CD14-positive monocyte (primary cell): Measurements from ENCODE around the gene MAD1L1. TPM values are rescaled to one million over a fixed set of nuclear protein-coding genes. Genes with fewer than 3 reads are reported as not detected.

ENCODE experiments used
- DNase-seq, 3 donors: peaks; one replicate each; pipeline ENCODE4 v3.0.0-alpha.2; 2011 to 2022
- H2AFZ ChIP-seq: 2 replicates; pipeline ENCODE4 v1.6.0; 2012; ENCODE audit warnings: mild to moderate bottlenecking, low read depth, low read length, inconsistent platforms; ENCODE audit not compliant: insufficient read depth, poor library complexity, severe bottlenecking
- H3K27ac ChIP-seq, 2 donors: 1 replicate in 1 of 2; 2 replicates in 1 of 2; pipeline ENCODE4 v1.5.1; 2012 to 2013; ENCODE audit warnings: low read length in 2 of 2, control low read depth in 1 of 2, inconsistent platforms in 1 of 2, low read depth in 1 of 2, mild to moderate bottlenecking in 1 of 2
- H3K27me3 ChIP-seq, 2 donors: one replicate each; pipeline versions ENCODE4 v1.6.0 to v1.6.1; 2011 to 2013; ENCODE audit warnings: low read length in 2 of 2; ENCODE audit not compliant: control insufficient read depth in 2 of 2, insufficient read depth in 2 of 2
- H3K36me3 ChIP-seq, 2 donors: replicated peaks in 1 of 2; 1 replicate in 1 of 2; 2 replicates in 1 of 2; pipeline versions ENCODE4 v1.5.1 to v1.6.1; 2012 to 2013; ENCODE audit warnings: low read length in 2 of 2, control low read depth in 1 of 2, inconsistent platforms in 1 of 2, mild to moderate bottlenecking in 1 of 2; ENCODE audit not compliant: insufficient read depth in 2 of 2, control insufficient read depth in 1 of 2
- H3K4me1 ChIP-seq, 2 donors: 1 replicate in 1 of 2; 2 replicates in 1 of 2; pipeline versions ENCODE4 v1.5.1 to v1.6.1; 2012 to 2013; ENCODE audit warnings: low read length in 2 of 2, control low read depth in 1 of 2, inconsistent platforms in 1 of 2, mild to moderate bottlenecking in 1 of 2, moderate library complexity in 1 of 2; ENCODE audit not compliant: insufficient read depth in 2 of 2, control insufficient read depth in 1 of 2
- H3K4me2 ChIP-seq: replicated peaks from 2 replicates; pipeline ENCODE3; 2012; ENCODE audit warnings: low read length, moderate library complexity, mild to moderate bottlenecking; ENCODE audit not compliant: poor library complexity, severe bottlenecking; ENCODE audit errors: extremely low read depth
- H3K4me3 ChIP-seq, 3 experiments: fragments of 200-600 bp in 1 of 3; sonication (generic) in 1 of 3; replicated peaks in 1 of 3; 1 replicate in 2 of 3; 2 replicates in 1 of 3; pipeline ENCODE4 v1.5.1; 2011 to 2013; ENCODE audit warnings: low read length in 3 of 3, mild to moderate bottlenecking in 3 of 3, control low read depth in 2 of 3, low read depth in 2 of 3, inconsistent platforms in 1 of 3, moderate library complexity in 1 of 3
- H3K79me2 ChIP-seq: 2 replicates; pipeline ENCODE4 v1.6.0; 2012; ENCODE audit warnings: mild to moderate bottlenecking, control low read depth, inconsistent platforms, low read length, moderate library complexity; ENCODE audit not compliant: insufficient read depth
- H3K9ac ChIP-seq: 2 replicates; pipeline ENCODE4 v1.6.0; 2017; ENCODE audit warnings: low read length, mild to moderate bottlenecking; ENCODE audit not compliant: insufficient read depth, poor library complexity, severe bottlenecking
- H3K9me3 ChIP-seq, 2 donors: replicated peaks in 1 of 2; 1 replicate in 1 of 2; 2 replicates in 1 of 2; pipeline versions ENCODE4 v1.5.1 to v1.6.1; 2012 to 2013; ENCODE audit warnings: low read length in 2 of 2, control low read depth in 1 of 2; ENCODE audit not compliant: control insufficient read depth in 1 of 2, insufficient read depth in 1 of 2
- H4K20me1 ChIP-seq: 2 replicates; pipeline ENCODE4 v1.6.0; 2012; ENCODE audit warnings: mild to moderate bottlenecking, low read length, control low read depth, moderate library complexity; ENCODE audit not compliant: insufficient read depth
- H3K27ac Mint-ChIP-seq, 7 donors: one replicate each; pipeline ENCODE4 v1.8.0; 2020; ENCODE audit warnings: mild to moderate bottlenecking in 7 of 7, mixed read lengths in 7 of 7, moderate library complexity in 6 of 7, inconsistent platforms in 2 of 7
- H3K27me3 Mint-ChIP-seq, 3 donors: one replicate each; pipeline ENCODE4 v1.8.0; 2021 to 2022; ENCODE audit warnings: low read depth in 3 of 3, mild to moderate bottlenecking in 3 of 3, mixed read lengths in 3 of 3, moderate library complexity in 3 of 3, inconsistent platforms in 1 of 3
- H3K36me3 Mint-ChIP-seq, 2 donors: one replicate each; pipeline ENCODE4 v1.8.0; 2020; ENCODE audit warnings: mixed read lengths in 2 of 2, inconsistent platforms in 1 of 2, mild to moderate bottlenecking in 1 of 2
- H3K4me1 Mint-ChIP-seq: one replicate; pipeline ENCODE4 v1.8.0; 2020; ENCODE audit warnings: mild to moderate bottlenecking, mixed read lengths
- H3K4me3 Mint-ChIP-seq, 2 donors: one replicate each; pipeline ENCODE4 v1.8.0; 2020; ENCODE audit warnings: mild to moderate bottlenecking in 2 of 2, mixed read lengths in 2 of 2, moderate library complexity in 1 of 2
- H3K9me3 Mint-ChIP-seq, 7 donors: one replicate each; pipeline ENCODE4 v1.8.0; 2020 to 2022; ENCODE audit warnings: mixed read lengths in 7 of 7, mild to moderate bottlenecking in 6 of 7, moderate library complexity in 6 of 7, inconsistent platforms in 2 of 7
- CTCF ChIP-seq: fragments of 200-600 bp; IDR thresholded peaks from one replicate; pipeline ENCODE4 v1.8.0; 2022; ENCODE audit warnings: antibody characterized with exemption, mild to moderate bottlenecking
- whole genome bisulfite sequencing: methylation state at CpG from one replicate; pipeline ENCODE4 v1.1.5; 2013; ENCODE audit warnings: missing lambda C conversion rate; ENCODE audit not compliant: insufficient coverage; 5-methylcytosine and 5-hydroxymethylcytosine counted together
- intact Hi-C, 2 donors: fragments of 100-400 bp; cut with micrococcal nuclease; formaldehyde crosslinking; loops; one replicate each; pipeline versions ENCODE4 v1.15.0 to v1.15.1; 2023
- polyA plus RNA-seq, 3 donors: library from polyadenylated mRNA; depleted of rRNA in 1 of 3; unstranded in 2 of 3; stranded (reverse) in 1 of 3; fragments of 300-500 nt in 2 of 3; fragments of >200 nt in 1 of 3; fragmentation: Illumina TruSeq in 2 of 3; gene quantifications; 1 replicate in 2 of 3; 2 replicates in 1 of 3; pipeline ENCODE4 v1.2.3, GENCODE V29; 2012 to 2021

MAD1L1 gene
- polyA plus RNA-seq, 3 donors: 22.0 to 39.4 (median 33.2) TPM

DNA sequence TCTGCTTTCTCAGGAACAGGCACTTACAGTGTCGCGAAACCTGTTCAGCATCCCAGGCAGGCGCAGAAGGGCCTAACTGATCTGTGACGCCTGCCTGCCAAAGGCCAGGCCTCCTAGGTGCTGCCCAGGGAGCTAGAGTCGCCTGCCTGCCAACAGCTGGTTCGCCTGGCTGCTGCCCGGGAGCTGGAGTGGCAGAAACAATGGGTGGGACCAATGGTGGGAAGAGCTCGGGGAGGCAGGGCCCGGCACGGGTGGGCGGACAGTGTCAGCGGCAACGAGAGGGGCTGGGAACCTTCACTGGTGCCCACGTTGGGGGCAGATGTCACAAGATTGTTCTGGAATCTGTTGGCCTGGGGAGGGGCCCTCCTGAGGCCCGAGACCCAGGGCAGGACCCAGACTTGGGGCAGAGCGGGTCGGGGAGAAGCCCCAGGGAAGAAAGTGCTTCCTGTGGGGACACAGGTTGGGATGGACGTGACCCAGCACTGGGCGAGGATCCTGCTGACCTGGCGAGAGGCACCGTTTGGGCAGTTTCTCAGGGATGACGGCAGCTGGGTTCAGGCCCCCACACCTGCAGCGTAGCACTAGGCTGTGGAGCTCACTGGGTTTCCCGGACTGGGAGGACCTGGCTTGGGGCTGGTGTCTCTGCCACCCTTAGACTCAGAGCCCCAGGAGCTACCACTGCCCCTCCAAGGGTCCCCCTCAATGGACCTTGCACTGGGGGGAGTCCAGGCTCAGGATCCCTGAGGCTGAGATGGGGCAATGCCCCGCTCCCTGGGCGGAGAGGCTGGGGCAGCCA is 380.8 kb downstream of the MAD1L1 start:
- H3K79me2 ChIP-seq: no peaks in the 10 kb centered on the region
- Mint-ChIP-seq H3K4me1 (no peaks in the 10 kb centered on the region), H3K27me3 (peaks cover 0 to 2% (median 2%) of the 10 kb centered on the region in 3 donors), H3K9me3 (peaks cover 0 to 15% (median 0%) of the 10 kb centered on the region in 7 donors), H3K4me3 (no peak overlapping the region), H3K27ac (no peak overlapping the region), H3K36me3 (peaks cover 11 to 12% of the 10 kb centered on the region in 2 donors)
- H3K9me3 ChIP-seq: peaks cover 0 to 11% of the 10 kb centered on the region in 2 donors
- H3K27me3 ChIP-seq: no peaks in the 10 kb centered on the region
- H3K4me1 ChIP-seq: no peaks in the 10 kb centered on the region
- TF ChIP-seq CTCF: no peak
- H4K20me1 ChIP-seq: peaks cover 94% of the 10 kb centered on the region
- DNase-seq: no peak
- H3K27ac ChIP-seq: no peak overlapping the region
- no peak overlapping the region for H2AFZ ChIP-seq
- intact Hi-C loops: no loop called here
- no peak overlapping the region for H3K4me3 ChIP-seq
- no peak overlapping the region for H3K4me2 ChIP-seq
- WGBS: 93% methylated on average over 24 of the region's 26 CpGs
- H3K36me3 ChIP-seq: no peaks in the 10 kb centered on the region
- H3K9ac ChIP-seq: no peak overlapping the region

DNA sequence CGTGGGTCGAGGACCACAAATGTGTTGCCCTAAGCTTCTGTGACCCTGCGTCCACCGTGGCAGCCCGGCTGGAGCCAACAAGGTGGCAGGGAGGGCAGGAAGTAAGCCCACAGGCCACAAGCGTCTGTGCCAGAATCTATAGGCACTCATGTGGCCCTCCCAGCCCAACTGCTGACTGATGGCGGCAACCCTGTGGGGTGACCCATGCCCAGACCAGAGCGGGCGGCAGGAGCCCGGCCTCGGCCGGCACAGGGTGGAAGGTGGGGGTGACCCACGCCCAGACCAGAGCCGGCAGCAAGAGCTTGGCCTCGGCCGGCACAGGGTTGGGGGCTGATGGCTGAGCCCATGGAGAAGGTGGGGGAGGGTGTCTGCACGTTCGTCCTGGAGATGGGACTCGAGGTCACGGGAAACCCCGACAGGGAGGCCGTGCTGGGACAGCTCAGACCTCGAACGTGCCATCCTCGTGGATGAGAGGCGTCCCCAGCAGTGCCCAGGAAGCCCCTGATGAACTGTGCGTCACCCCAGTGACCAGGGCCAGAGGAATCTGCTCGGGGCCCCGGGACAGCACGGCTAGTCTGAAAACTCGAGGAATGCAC is 381.7 kb downstream of the MAD1L1 start:
- peak overlapping the region in 1 of 7 donors; percentile 54 for H3K27ac Mint-ChIP-seq
- peaks cover 0 to 2% (median 2%) of the 10 kb centered on the region in 3 donors for H3K27me3 Mint-ChIP-seq
- no peak overlapping the region for H3K9ac ChIP-seq
- TF ChIP-seq CTCF: no peak
- no peak overlapping the region for H3K4me3 ChIP-seq
- peaks cover 15 to 16% of the 10 kb centered on the region in 2 donors for H3K36me3 Mint-ChIP-seq
- H2AFZ ChIP-seq: no peak overlapping the region
- H3K4me1 ChIP-seq: no peaks in the 10 kb centered on the region
- H3K4me2 ChIP-seq: no peak overlapping the region
- peaks cover 94% of the 10 kb centered on the region for H4K20me1 ChIP-seq
- H3K9me3 Mint-ChIP-seq: peaks cover 0 to 9% (median 0%) of the 10 kb centered on the region in 7 donors
- no peak overlapping the region for H3K4me3 Mint-ChIP-seq
- H3K36me3 ChIP-seq: peaks cover 0 to under 1% of the 10 kb centered on the region in 2 donors
- 89% methylated on average over 28 of the region's 31 CpGs for WGBS
- DNase-seq: no peak
- no peaks in the 10 kb centered on the region for H3K4me1 Mint-ChIP-seq
- no peaks in the 10 kb centered on the region for H3K79me2 ChIP-seq
- H3K27me3 ChIP-seq: no peaks in the 10 kb centered on the region
- H3K9me3 ChIP-seq: peaks cover 0 to 5% of the 10 kb centered on the region in 2 donors
- no peak overlapping the region for H3K27ac ChIP-seq
- intact Hi-C loops: no loop called here
